Measurements from ENCODE around the gene ACADM.
"Not testable (repeated sequence)": the region's sequence is repeated elsewhere in the genome, so short reads cannot be mapped to it uniquely, and the experiment has no call there.

ACADM gene

GRCh38 chr1:75796376-75797272, 72.1 kb downstream of the ACADM start, which contains the start of gene MSH4:
Gene MSH4, plus strand, starts transcription at chr1:75796882. Its CDS starts 104 bp downstream, at chr1:75796986.
- DNase-seq, result peak; percentile 45 to 60

GRCh38 chr1:75797273-75797588, 72.7 kb downstream of the ACADM start:
- no peak for DNase-seq

GRCh38 chr1:75797606-75798216, 73.2 kb downstream of the ACADM start:
- DNase-seq, result peak in 1 of 2 donors; percentile 27

GRCh38 chr1:75801480-75801879, 77.0 kb downstream of the ACADM start:
- DNase-seq, result not testable (repeated sequence)

- no peak for DNase-seq
These were observed 84.4 kb downstream of the ACADM start for GRCh38 chr1:75808921-75809320.

- DNase-seq, result not testable (repeated sequence)
These were observed 85.6 kb downstream of the ACADM start for GRCh38 chr1:75810113-75810512.

- no peak for DNase-seq
These were observed 86.9 kb downstream of the ACADM start for GRCh38 chr1:75811211-75811981.

- DNase-seq, result no peak
These were observed 87.6 kb downstream of the ACADM start for GRCh38 chr1:75812065-75812464.

Data from stimulated activated CD4-positive, alpha-beta T cell treated with anti-CD3 and anti-CD28 coated beads, Interleukin-2, amount 100 ng/mL, for 24 hours (primary cell).